ENCODE measurements around the gene RAPGEF6.
"Not testable (repeated sequence)": the region's sequence is repeated elsewhere in the genome, so short reads cannot be mapped to it uniquely, and the experiment has no call there.

DNA sequence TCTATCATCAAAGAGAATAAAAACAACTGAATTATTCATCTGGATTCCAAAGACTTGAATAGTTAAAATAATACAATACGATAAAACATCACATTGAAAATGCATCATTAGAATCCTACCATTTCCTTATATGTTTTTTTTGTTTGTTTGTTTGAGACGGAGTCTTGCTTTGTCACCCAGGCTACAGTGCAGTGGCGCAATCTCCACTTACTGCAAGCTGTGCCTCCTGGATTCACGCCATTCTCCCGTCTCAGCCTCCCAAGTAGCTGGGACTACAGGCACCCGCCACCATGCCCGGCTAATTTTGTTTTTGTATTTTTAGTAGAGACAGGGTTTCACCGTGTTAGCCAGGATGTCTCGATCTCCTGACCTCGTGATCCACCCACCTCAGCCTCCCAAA is 43.2 kb upstream of the RAPGEF6 start:
- TF ChIP-seq, protein P1, sequence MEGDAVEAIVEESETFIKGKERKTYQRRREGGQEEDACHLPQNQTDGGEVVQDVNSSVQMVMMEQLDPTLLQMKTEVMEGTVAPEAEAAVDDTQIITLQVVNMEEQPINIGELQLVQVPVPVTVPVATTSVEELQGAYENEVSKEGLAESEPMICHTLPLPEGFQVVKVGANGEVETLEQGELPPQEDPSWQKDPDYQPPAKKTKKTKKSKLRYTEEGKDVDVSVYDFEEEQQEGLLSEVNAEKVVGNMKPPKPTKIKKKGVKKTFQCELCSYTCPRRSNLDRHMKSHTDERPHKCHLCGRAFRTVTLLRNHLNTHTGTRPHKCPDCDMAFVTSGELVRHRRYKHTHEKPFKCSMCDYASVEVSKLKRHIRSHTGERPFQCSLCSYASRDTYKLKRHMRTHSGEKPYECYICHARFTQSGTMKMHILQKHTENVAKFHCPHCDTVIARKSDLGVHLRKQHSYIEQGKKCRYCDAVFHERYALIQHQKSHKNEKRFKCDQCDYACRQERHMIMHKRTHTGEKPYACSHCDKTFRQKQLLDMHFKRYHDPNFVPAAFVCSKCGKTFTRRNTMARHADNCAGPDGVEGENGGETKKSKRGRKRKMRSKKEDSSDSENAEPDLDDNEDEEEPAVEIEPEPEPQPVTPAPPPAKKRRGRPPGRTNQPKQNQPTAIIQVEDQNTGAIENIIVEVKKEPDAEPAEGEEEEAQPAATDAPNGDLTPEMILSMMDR (IDR thresholded peaks at IDR 0.05; ENCODE audit: insufficient read depth, low read length) = not testable (repeated sequence)
- not testable (repeated sequence) for TF ChIP-seq GABPA (IDR thresholded peaks at IDR 0.05; ENCODE audit: low read depth); SPI1 (IDR thresholded peaks at IDR 0.05; ENCODE audit: borderline replicate concordance, low read depth); POLR2AphosphoS5 (IDR thresholded peaks at IDR 0.05; ENCODE audit: low read depth)
- TF ChIP-seq, protein P2, sequence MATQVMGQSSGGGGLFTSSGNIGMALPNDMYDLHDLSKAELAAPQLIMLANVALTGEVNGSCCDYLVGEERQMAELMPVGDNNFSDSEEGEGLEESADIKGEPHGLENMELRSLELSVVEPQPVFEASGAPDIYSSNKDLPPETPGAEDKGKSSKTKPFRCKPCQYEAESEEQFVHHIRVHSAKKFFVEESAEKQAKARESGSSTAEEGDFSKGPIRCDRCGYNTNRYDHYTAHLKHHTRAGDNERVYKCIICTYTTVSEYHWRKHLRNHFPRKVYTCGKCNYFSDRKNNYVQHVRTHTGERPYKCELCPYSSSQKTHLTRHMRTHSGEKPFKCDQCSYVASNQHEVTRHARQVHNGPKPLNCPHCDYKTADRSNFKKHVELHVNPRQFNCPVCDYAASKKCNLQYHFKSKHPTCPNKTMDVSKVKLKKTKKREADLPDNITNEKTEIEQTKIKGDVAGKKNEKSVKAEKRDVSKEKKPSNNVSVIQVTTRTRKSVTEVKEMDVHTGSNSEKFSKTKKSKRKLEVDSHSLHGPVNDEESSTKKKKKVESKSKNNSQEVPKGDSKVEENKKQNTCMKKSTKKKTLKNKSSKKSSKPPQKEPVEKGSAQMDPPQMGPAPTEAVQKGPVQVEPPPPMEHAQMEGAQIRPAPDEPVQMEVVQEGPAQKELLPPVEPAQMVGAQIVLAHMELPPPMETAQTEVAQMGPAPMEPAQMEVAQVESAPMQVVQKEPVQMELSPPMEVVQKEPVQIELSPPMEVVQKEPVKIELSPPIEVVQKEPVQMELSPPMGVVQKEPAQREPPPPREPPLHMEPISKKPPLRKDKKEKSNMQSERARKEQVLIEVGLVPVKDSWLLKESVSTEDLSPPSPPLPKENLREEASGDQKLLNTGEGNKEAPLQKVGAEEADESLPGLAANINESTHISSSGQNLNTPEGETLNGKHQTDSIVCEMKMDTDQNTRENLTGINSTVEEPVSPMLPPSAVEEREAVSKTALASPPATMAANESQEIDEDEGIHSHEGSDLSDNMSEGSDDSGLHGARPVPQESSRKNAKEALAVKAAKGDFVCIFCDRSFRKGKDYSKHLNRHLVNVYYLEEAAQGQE (IDR thresholded peaks at IDR 0.05; ENCODE audit: insufficient replicate concordance, low read depth) = not testable (repeated sequence)
